NCI-H460 (cell line): ENCODE data around the gene SHB. TPM values are rescaled to one million over a fixed set of nuclear protein-coding genes. Genes with fewer than 3 reads are reported as not detected.

Experiments used
- DNase-seq: peaks from one replicate; pipeline ENCODE4 v3.0.0-alpha.2; 2016; ENCODE audit warnings: low read depth; ENCODE audit errors: extremely low read depth
- total RNA-seq: library from RNA; depleted of rRNA; stranded (reverse); fragments of >200 nt; shearing (Covaris generic); gene quantifications from 2 replicates; pipeline ENCODE4 v1.2.3, GENCODE V29; 2014

Gene SHB
- total RNA-seq, 1 experiment from 2014 or later = 12.5 TPM

GRCh38 chr9:38012767-38013450, 56.1 kb downstream of the SHB start:
- DNase-seq = no peak

GRCh38 chr9:38011991-38012390, 57.0 kb downstream of the SHB start:
- DNase-seq = no peak

GRCh38 chr9:38010918-38011704, 57.9 kb downstream of the SHB start:
- no peak for DNase-seq

- no peak for DNase-seq
Measured at GRCh38 chr9:38009990-38010389, 59.0 kb downstream of the SHB start.

GRCh38 chr9:38009035-38009501, 60.0 kb downstream of the SHB start:
- no peak for DNase-seq

GRCh38 chr9:38008168-38009034, 60.6 kb downstream of the SHB start:
- DNase-seq = peak; percentile 44

GRCh38 chr9:38007016-38007415, 62.0 kb downstream of the SHB start:
- no peak for DNase-seq

GRCh38 chr9:38006163-38006562, 62.9 kb downstream of the SHB start:
- no peak for DNase-seq

GRCh38 chr9:38004809-38005560, 64.0 kb downstream of the SHB start:
- no peak for DNase-seq

GRCh38 chr9:38003946-38004808, 64.8 kb downstream of the SHB start:
- DNase-seq = no peak

GRCh38 chr9:38003230-38003629, 65.8 kb downstream of the SHB start:
- no peak for DNase-seq

GRCh38 chr9:38001430-38001829, 67.6 kb downstream of the SHB start:
- no peak for DNase-seq

GRCh38 chr9:38000735-38001134, 68.3 kb downstream of the SHB start:
- no peak for DNase-seq

GRCh38 chr9:38000332-38000731, 68.7 kb downstream of the SHB start:
- DNase-seq = no peak

GRCh38 chr9:37999588-38000189, 69.3 kb downstream of the SHB start:
- no peak for DNase-seq

- no peak for DNase-seq
Measured at GRCh38 chr9:37998881-37999587, 70.0 kb downstream of the SHB start.

GRCh38 chr9:37997636-37998374, 71.2 kb downstream of the SHB start:
- DNase-seq = no peak

- no peak for DNase-seq
Measured at GRCh38 chr9:37996819-37997217, 72.2 kb downstream of the SHB start.
